HepG2 (cell line): ENCODE data around the gene PPP2R1B. TPM values are rescaled to one million over a fixed set of nuclear protein-coding genes. Genes with fewer than 3 reads are reported as not detected.

Experiments used
- ATF5 ChIP-seq: sonication (generic); formaldehyde crosslinking; IDR thresholded peaks from 2 replicates; pipeline ENCODE4 v1.4.0; 2020; ENCODE audit warnings: mild to moderate bottlenecking, low read depth, missing genetic modification reagents
- CBFB ChIP-seq: sonication (generic); formaldehyde crosslinking; IDR thresholded peaks from 2 replicates; pipeline ENCODE4 v1.4.0; 2020; ENCODE audit warnings: missing genetic modification reagents
- CERS6 ChIP-seq: sonication (generic); formaldehyde crosslinking; IDR thresholded peaks from 2 replicates; pipeline ENCODE4 v1.5.0; 2020; ENCODE audit warnings: missing genetic modification reagents
- EEA1 ChIP-seq: sonication (generic); formaldehyde crosslinking; IDR thresholded peaks from 2 replicates; pipeline ENCODE4 v1.5.1; 2020; ENCODE audit warnings: mild to moderate bottlenecking, missing genetic modification reagents, borderline replicate concordance
- GPN1 ChIP-seq: sonication (generic); formaldehyde crosslinking; IDR thresholded peaks from 2 replicates; pipeline ENCODE4 v1.5.1; 2020; ENCODE audit warnings: missing genetic modification reagents, borderline replicate concordance
- HOXA5 ChIP-seq: sonication (generic); formaldehyde crosslinking; IDR thresholded peaks from 2 replicates; pipeline ENCODE4 v1.4.0; 2020; ENCODE audit warnings: missing genetic modification reagents
- MYPOP ChIP-seq: sonication (generic); formaldehyde crosslinking; IDR thresholded peaks from 2 replicates; pipeline ENCODE4 v1.8.1; 2023; ENCODE audit warnings: mild to moderate bottlenecking, moderate library complexity, missing genetic modification reagents
- RBAK ChIP-seq: sonication (generic); formaldehyde crosslinking; IDR thresholded peaks from 2 replicates; pipeline ENCODE4 v1.5.1; 2020; ENCODE audit warnings: mild to moderate bottlenecking, missing genetic modification reagents
- RNF219 ChIP-seq: sonication (generic); formaldehyde crosslinking; IDR thresholded peaks from 2 replicates; pipeline ENCODE4 v1.5.0; 2020; ENCODE audit warnings: mild to moderate bottlenecking, missing genetic modification reagents
- TFAP4 ChIP-seq: sonication (generic); IDR thresholded peaks from 2 replicates; pipeline ENCODE4 v1.6.1; 2016; ENCODE audit warnings: low read depth, borderline replicate concordance
- TGIF2 ChIP-seq: IDR thresholded peaks from 2 replicates; pipeline ENCODE4 v1.6.1; 2016; ENCODE audit warnings: control low read depth, missing compliant biosample characterization
- ZFP36L1 ChIP-seq: sonication (generic); formaldehyde crosslinking; IDR thresholded peaks from 2 replicates; pipeline ENCODE4 v1.8.0; 2022; ENCODE audit warnings: mild to moderate bottlenecking, missing genetic modification reagents, moderate library complexity
- ZNF354B ChIP-seq: sonication (generic); formaldehyde crosslinking; IDR thresholded peaks from 2 replicates; pipeline ENCODE4 v1.8.0; 2022; ENCODE audit warnings: mild to moderate bottlenecking, missing genetic modification reagents
- ZNF766 ChIP-seq: sonication (generic); formaldehyde crosslinking; IDR thresholded peaks from 2 replicates; pipeline ENCODE4 v1.5.0; 2020; ENCODE audit warnings: missing genetic modification reagents, borderline replicate concordance
- polyA plus RNA-seq, 8 experiments: library from polyadenylated mRNA; depleted of rRNA in 3 of 8; stranded (reverse) in 7 of 8; unstranded in 1 of 8; fragments of >200 nt; fragmentation: Illumina TruSeq in 4 of 8; extraction: Trizol in 4 of 8; gene quantifications; 2 replicates each; pipeline versions ENCODE4 v1.2.1 to v1.2.3, GENCODE V29; 2011 to 2016; ENCODE audit warnings: low read depth in 4 of 8, missing spikeins in 1 of 8, mixed read lengths in 1 of 8; ENCODE audit not compliant: insufficient read depth in 1 of 8
- total RNA-seq, 5 experiments: library from RNA; depleted of rRNA; stranded (reverse); fragments of >200 nt; fragmentation: Illumina TruSeq; extraction: Trizol; gene quantifications; 2 replicates each; pipeline ENCODE4 v1.2.3, GENCODE V29; 2016; ENCODE audit warnings: low read depth in 1 of 5
- TF ChIP-seq, protein P1 (sequence below): sonication (generic); formaldehyde crosslinking; IDR thresholded peaks from 2 replicates; pipeline ENCODE4 v1.8.0; 2022; ENCODE audit warnings: missing genetic modification reagents, mild to moderate bottlenecking, inconsistent platforms, borderline replicate concordance
- TF ChIP-seq, protein P2 (sequence below): IDR thresholded peaks from 2 replicates; pipeline ENCODE4 v1.4.0; 2020; ENCODE audit warnings: mild to moderate bottlenecking, missing genetic modification reagents

Gene PPP2R1B
- total and polyA plus RNA-seq, 2 of the 13 experiments (the other 11 are each of a cell fraction or from before 2014, with no cell fraction given), result 22.1 to 56.8 TPM

- no peak for TF ChIP-seq EEA1 (CRISPR knock-in tag)
- TF ChIP-seq RNF219 (CRISPR knock-in tag), result no peak
- no peak for TF ChIP-seq TFAP4
- no peak for TF ChIP-seq ZNF354B (CRISPR knock-in tag)
- no peak for TF ChIP-seq ZNF766 (CRISPR knock-in tag)
- TF ChIP-seq TGIF2, result 0 out of 2 replicates have a peak, but pooled peaks have one; percentile 75
- TF ChIP-seq, protein P1, sequence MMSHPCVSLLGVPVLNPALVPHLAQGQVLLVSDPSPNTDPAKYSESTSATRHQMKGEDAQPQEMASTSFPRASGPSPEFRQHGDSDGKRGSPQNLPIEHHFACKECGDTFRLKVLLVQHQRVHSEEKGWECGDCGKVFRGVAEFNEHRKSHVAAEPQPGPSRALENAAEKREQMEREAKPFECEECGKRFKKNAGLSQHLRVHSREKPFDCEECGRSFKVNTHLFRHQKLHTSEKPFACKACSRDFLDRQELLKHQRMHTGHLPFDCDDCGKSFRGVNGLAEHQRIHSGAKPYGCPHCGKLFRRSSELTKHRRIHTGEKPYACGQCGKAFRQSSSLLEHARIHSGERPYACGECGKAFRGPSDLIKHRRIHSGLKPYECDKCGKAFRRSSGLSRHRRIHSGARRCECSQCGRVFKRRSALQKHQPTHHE (CRISPR knock-in tag), result no peak
- no peak for TF ChIP-seq RBAK (CRISPR knock-in tag)
- no peak for TF ChIP-seq ATF5
- 0 out of 2 replicates have a peak, but pooled peaks have one; percentile 26 for TF ChIP-seq MYPOP (CRISPR knock-in tag)
- TF ChIP-seq ZFP36L1 (CRISPR knock-in tag), result no peak
- no peak for TF ChIP-seq CBFB (CRISPR knock-in tag)
- no peak for TF ChIP-seq GPN1
- TF ChIP-seq CERS6 (CRISPR knock-in tag), result no peak
- 0 out of 2 replicates have a peak, but pooled peaks have one; percentile 32 for TF ChIP-seq HOXA5 (CRISPR knock-in tag)
- TF ChIP-seq, protein P2, sequence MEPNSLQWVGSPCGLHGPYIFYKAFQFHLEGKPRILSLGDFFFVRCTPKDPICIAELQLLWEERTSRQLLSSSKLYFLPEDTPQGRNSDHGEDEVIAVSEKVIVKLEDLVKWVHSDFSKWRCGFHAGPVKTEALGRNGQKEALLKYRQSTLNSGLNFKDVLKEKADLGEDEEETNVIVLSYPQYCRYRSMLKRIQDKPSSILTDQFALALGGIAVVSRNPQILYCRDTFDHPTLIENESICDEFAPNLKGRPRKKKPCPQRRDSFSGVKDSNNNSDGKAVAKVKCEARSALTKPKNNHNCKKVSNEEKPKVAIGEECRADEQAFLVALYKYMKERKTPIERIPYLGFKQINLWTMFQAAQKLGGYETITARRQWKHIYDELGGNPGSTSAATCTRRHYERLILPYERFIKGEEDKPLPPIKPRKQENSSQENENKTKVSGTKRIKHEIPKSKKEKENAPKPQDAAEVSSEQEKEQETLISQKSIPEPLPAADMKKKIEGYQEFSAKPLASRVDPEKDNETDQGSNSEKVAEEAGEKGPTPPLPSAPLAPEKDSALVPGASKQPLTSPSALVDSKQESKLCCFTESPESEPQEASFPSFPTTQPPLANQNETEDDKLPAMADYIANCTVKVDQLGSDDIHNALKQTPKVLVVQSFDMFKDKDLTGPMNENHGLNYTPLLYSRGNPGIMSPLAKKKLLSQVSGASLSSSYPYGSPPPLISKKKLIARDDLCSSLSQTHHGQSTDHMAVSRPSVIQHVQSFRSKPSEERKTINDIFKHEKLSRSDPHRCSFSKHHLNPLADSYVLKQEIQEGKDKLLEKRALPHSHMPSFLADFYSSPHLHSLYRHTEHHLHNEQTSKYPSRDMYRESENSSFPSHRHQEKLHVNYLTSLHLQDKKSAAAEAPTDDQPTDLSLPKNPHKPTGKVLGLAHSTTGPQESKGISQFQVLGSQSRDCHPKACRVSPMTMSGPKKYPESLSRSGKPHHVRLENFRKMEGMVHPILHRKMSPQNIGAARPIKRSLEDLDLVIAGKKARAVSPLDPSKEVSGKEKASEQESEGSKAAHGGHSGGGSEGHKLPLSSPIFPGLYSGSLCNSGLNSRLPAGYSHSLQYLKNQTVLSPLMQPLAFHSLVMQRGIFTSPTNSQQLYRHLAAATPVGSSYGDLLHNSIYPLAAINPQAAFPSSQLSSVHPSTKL (CRISPR knock-in tag), result peak; percentile 18; the same call in 1 of the 2 replicates
Measured at GRCh38 chr11:111777094-111778046, 11.2 kb upstream of the PPP2R1B start (continued).
